GM19351 (cell line): Measurements from ENCODE around the gene CSTPP1.
"Not testable (repeated sequence)": the region's sequence is repeated elsewhere in the genome, so short reads cannot be mapped to it uniquely, and the experiment has no call there.

ENCODE experiments used
- ATAC-seq: cut with Tn5 transposase; IDR thresholded peaks from one replicate; pipeline ENCODE4 v1.9.1; 2021; ENCODE audit warnings: mild to moderate bottlenecking, moderate library complexity; ENCODE audit not compliant: unreplicated experiment

CSTPP1 gene

DNA sequence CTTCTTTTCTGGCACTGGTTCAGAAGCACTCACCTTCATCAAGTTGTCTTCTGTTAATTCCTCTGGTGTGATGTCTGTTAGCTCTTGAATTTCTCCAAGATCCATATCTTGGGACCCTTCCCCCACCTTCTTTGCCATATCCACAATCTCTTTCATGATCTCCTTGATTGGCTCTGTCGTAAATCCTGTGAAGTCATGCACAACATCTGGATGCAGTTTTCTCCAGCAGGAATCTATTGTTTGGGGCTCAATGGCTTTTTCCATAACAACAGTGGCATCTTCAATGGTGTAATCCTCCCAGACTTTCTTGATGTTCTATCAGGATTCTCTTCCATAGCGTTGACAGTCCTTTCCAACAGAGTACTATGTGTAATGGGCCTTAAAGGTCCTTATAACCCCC lies 96.9 kb downstream of the CSTPP1 start:
- no peak for ATAC-seq

DNA sequence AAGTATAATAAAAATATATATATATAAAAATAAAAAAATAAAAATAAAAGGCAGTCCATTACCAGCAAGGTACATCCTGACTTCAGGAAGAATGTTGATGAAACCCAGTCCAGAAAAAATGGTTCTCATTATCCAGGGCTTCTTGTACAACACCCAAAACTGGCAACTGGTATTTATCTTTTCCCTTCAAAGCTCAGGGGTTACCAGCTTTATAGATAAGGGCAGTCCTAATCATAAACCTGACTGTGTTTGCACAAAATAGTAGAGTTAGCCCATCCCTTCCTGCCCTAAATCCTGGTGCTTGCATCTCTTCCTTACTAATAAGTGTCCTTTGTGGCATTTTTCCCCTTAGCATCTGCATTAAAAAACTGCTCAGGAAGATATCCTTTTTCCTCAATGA lies 97.5 kb downstream of the CSTPP1 start:
- ATAC-seq: no peak

DNA sequence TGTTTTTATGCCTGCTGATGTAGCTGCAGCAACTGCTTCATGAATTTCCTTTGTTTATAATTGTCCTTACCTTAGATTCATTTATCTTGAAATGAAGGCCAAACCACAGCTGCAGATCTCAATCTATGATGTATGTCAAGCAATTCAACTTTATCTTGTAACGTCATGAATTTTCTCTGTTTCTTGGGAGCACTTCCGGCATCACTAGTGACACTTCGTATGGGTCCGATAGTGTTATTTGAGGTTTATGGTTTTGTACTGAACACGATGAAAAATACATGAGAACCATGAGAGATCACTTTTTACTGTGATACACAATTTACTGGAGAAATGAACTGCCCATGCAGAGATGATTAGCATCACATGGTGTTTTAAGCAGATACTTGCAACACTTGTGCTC lies 98.5 kb downstream of the CSTPP1 start:
- no peak for ATAC-seq

DNA sequence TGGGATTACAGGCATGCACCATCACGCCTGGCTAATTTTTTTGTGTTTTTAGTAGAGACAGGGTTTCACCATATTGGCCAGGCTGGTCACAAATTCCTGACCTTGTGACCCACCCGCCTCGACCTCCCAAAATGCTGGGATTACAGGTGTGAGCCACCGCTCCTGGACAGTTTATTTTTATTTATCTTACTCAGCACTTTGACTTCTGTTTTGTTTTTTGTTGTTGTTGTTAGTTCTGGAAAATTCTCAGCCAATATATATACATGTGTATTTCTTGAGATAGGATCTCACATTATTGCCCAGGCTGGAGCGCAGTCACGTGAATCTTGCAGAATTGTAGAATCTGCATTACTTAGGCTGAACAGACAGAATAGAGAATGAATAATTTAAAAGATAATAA lies 107.6 kb downstream of the CSTPP1 start:
- ATAC-seq: no peak

DNA sequence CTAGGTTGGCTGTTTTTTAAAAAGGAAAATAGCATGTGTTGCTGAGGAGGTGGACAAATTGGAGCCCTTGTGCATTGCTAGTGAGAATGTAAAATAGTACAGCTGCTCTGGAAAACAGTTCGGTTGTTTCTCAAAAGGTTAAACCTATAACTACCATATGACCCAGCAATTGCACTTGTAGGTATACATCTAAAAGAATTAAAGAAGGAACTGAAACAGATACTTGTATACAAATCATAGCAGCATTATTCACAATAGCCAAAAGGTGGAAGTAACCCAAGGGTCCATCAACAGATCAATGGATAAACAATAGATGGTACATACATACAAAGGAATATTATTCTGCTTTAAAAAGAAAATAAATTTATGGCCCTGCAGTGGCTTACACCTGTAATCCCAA lies 111.4 kb downstream of the CSTPP1 start:
- no peak for ATAC-seq

GRCh38 chr11:47050284-47050683 lies 113.7 kb downstream of the CSTPP1 start:
- no peak for ATAC-seq

GRCh38 chr11:47051217-47051616 lies 114.7 kb downstream of the CSTPP1 start:
- no peak for ATAC-seq

DNA sequence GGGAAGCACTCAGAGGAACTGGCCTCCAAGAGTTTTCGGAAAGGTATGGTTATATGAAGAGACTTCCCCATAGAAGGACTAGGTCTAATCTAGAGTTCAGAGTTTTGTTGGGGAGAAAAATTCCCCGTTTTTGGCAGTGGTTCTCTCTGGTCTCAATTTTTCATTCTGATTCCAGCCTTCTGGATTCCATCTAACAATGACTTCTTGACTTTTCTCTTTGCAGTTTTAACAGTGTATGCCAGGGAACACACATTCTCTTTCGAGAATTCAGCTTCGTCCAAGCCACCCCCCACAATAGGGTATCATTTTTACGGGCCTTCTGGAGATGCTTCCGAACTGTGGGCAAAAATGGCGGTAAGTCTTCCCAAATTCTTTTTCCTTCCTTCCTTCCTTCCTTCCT lies 115.6 kb downstream of the CSTPP1 start:
- no peak for ATAC-seq

GRCh38 chr11:47052576-47052975 lies 116.0 kb downstream of the CSTPP1 start:
- no peak for ATAC-seq

- ATAC-seq: no peak
Measured at GRCh38 chr11:47055534-47055933, 119.0 kb downstream of the CSTPP1 start.

- no peak for ATAC-seq
Measured at GRCh38 chr11:47056261-47056915, 119.8 kb downstream of the CSTPP1 start.

DNA sequence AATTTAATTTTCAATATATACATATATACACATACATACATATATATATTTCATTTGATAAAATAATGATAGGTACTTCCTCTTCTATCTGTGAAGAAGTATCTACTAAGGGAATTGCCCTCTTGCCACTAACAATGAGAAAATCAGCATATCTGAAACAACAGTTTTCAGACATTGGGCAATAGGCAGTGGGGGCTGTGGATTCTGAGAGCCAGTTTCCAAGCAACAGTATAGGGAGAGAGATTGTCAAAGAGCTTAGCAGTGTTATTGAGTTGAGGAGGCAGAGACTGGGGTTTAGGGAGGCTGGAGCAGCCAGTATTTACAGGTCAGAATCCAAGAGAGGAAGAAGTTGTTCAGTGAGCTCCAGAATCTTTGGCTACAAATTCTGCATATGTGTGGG lies 120.8 kb downstream of the CSTPP1 start:
- ATAC-seq: no peak

- no peak for ATAC-seq
Measured at GRCh38 chr11:47060807-47061206, 124.2 kb downstream of the CSTPP1 start.

- ATAC-seq: no peak
Measured at GRCh38 chr11:47061429-47062178, 125.0 kb downstream of the CSTPP1 start.

DNA sequence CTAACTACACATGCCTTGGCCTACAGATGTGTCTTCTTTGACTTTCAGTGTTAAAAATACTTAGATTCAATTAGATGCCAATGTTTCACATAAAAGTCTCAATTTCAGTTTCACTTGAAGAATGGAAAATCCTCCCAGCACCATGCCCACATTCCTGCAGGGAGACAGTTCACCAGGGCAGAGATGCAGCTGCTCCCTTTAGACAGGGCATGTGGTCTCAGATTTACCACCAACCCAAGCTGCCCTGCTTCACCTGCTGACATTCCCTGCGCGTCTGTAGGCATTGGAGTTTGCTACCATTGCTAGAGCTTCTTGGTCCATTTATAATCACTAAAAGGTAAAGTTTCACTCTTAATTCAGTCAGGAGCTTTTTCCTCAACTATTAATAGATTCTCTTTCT lies 126.2 kb downstream of the CSTPP1 start:
- no peak for ATAC-seq

DNA sequence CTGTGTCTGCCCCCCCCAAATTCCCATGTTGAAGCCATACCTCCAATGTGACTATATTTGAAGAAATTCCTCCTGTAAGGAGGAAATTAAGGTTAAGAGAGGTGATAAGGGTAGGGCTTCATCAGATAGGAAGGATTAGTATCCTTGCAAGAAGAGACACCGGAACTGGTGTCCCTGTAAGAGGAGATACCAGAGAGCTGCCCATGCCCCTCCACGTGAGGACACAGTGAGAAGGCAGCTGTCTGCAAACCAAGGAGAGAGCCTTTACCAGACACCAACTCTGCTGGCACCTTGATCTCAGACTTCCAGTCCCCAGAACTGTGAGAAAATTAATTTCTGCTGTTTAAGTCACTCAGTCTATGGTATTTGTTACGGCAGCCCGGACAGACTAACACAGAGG lies 130.8 kb downstream of the CSTPP1 start:
- ATAC-seq: no peak

DNA sequence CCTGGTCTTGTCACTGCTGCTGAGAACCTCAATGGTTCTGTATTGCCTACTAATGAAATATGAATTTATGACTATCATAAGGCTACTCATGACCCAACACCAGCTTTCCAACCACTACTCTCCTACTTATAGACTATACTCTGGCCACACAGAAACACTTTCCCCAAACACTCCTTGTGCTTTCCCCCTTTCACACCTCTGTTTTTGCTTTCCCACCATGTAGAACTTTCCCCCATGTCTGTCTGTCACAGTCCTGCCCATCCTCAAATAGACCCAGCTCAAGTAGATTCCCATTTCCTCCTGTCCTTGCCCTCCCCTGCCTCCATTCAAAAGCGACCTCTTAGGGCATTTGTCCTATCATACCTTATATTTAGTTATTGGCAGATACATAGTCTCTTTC lies 134.2 kb downstream of the CSTPP1 start:
- ATAC-seq: no peak

GRCh38 chr11:47071341-47071740 lies 134.8 kb downstream of the CSTPP1 start:
- no peak for ATAC-seq

- ATAC-seq: no peak
Measured at GRCh38 chr11:47071791-47072261, 135.3 kb downstream of the CSTPP1 start.

- no peak for ATAC-seq
Measured at GRCh38 chr11:47078751-47079521, 142.4 kb downstream of the CSTPP1 start.

GRCh38 chr11:47080775-47081174 lies 144.2 kb downstream of the CSTPP1 start:
- not testable (repeated sequence) for ATAC-seq

DNA sequence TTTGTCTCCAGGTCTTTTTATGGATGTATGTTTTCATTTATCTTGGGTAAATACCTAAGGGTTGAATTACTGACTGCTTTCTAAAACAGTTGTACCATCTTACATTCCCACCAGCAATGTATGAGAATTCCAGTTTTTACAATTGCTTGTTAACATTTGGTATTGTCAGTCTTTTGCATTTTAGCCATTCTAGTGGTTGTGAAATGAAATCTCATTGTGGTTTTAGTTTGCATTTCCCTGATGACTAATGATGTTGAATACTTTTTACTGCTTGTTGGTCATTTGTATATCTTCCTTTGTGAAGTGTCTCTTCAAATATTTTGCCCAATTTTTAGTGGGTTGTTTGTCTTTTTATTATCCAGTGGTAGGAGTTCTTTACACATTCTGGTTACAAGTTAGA lies 147.4 kb downstream of the CSTPP1 start:
- ATAC-seq: no peak
